ENCODE data around the gene HOXD10. TPM values are rescaled to one million over a fixed set of nuclear protein-coding genes. Genes with fewer than 3 reads are reported as not detected.

HOXD10 gene
- total and polyA plus RNA-seq, 9 of the 15 experiments (the other 6 are each of a cell fraction or from before 2014, with no cell fraction given): not detected

DNA sequence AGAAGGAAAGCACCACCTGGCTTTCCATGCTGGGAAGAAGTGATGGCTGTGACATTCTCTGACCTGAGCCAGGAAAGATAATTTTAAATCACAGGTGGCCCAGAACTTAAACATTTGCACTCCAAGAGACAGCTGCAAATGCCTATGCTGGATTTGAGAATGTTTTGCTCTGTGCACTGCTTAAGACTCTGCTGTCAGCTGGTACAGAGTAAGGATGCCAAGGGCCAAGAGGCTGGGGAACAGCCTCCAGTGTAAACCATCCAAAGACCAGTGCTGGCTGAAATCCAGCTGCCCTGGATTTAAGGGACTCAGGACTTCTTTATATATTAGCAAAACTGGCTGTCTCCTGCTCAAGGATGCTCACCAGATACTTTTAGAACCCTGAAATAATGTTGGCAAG lies 16.8 kb downstream of the HOXD10 start:
- 0 out of 2 replicates have a peak, but pooled peaks cover 2% of the 10 kb centered on the region for H4K20me1 ChIP-seq (replicated peaks; ENCODE audit: control insufficient read depth, insufficient read depth, low read length)
- no peak overlapping the region for H2AFZ ChIP-seq (ENCODE audit: low read depth, low read length)
- no peaks in the 10 kb centered on the region for H3K9me1 ChIP-seq (ENCODE audit: control insufficient read depth, insufficient read depth, low read length)
- ChIA-PET CTCF (ENCODE audit: low intra/inter-chr PET ratio) (no interaction called here), POLR2A (interaction anchor here (0.6 to 2.3 kb wide), 5 partner anchors 7 to 1573 kb away, joined by 3 to 5 read pairs (median 3); no protein-coding TSS in a partner anchor)
- no TSS peak for BruUV-seq (replicated peaks)
- ATAC-seq (no peak), FAIRE-seq (no peak), DNase-seq (ENCODE audit: extremely low read depth in 1 of 4, low spot score in 3 of 4) (no peak)
- H3K27ac ChIP-seq (ENCODE audit: extremely low read depth, low read depth, low read length): no peak overlapping the region
- no peaks in the 10 kb centered on the region for H3K79me2 ChIP-seq (ENCODE audit: control insufficient read depth, insufficient read depth, low read length)
- intact Hi-C loops (cut with micrococcal nuclease) (no loop called here), in situ Hi-C loops (cut with MboI) (loop anchor here (25.0 kb wide), 2 partner anchors 679 to 1629 kb away; no protein-coding TSS in a partner anchor)
- H3K27me3 ChIP-seq (ENCODE audit: control insufficient read depth in 2 of 2, insufficient read depth in 2 of 2, low read length in 2 of 2): peaks cover 48 to 72% of the 10 kb centered on the region in 2 experiments
- H3K36me3 ChIP-seq (ENCODE audit: control insufficient read depth, insufficient read depth, low read length): no peaks in the 10 kb centered on the region
- H3K4me1 ChIP-seq (replicated peaks in 1 of 2; ENCODE audit: control insufficient read depth in 2 of 2, insufficient read depth in 2 of 2, low read length in 2 of 2): peaks cover 0 to 27% of the 10 kb centered on the region in 2 experiments; a peak in 2 of 5 replicates
- no peak overlapping the region for H3K4me2 ChIP-seq (ENCODE audit: insufficient read depth, low read length)
- no peak overlapping the region for H3K4me3 ChIP-seq
- no peaks in the 10 kb centered on the region for H3K9me3 ChIP-seq (replicated peaks; ENCODE audit: control insufficient read depth, insufficient read depth, low read depth, low read length)
- TF ChIP-seq ZNF79 (CRISPR knock-in tag; IDR thresholded peaks at IDR 0.05; ENCODE audit: low read depth): no peak
- no peak for TF ChIP-seq ATF7 (IDR thresholded peaks at IDR 0.05)
- TF ChIP-seq NCOA4 (IDR thresholded peaks at IDR 0.05; ENCODE audit: partially characterized antibody): no peak
- no peak overlapping the region for H3K9ac ChIP-seq (ENCODE audit: insufficient read depth in 1 of 2, low read depth in 2 of 2, low read length in 2 of 2)

GRCh38 chr2:176134035-176134434 lies 17.5 kb downstream of the HOXD10 start:
- Histone ChIP-seq H3K4me3 (no peak overlapping the region), H3K79me2 (ENCODE audit: control insufficient read depth, insufficient read depth, low read length) (no peaks in the 10 kb centered on the region), H3K4me2 (ENCODE audit: insufficient read depth, low read length) (no peak overlapping the region), H3K27ac (ENCODE audit: extremely low read depth, low read depth, low read length) (no peak overlapping the region), H2AFZ (ENCODE audit: low read depth, low read length) (no peak overlapping the region), H3K9me1 (ENCODE audit: control insufficient read depth, insufficient read depth, low read length) (no peaks in the 10 kb centered on the region), H3K27me3 (ENCODE audit: control insufficient read depth in 2 of 2, insufficient read depth in 2 of 2, low read length in 2 of 2) (peaks cover 47 to 72% of the 10 kb centered on the region in 2 experiments), H3K9me3 (replicated peaks; ENCODE audit: control insufficient read depth, insufficient read depth, low read depth, low read length) (no peaks in the 10 kb centered on the region), H4K20me1 (replicated peaks; ENCODE audit: control insufficient read depth, insufficient read depth, low read length) (0 out of 2 replicates have a peak, but pooled peaks cover 2% of the 10 kb centered on the region), H3K9ac (ENCODE audit: insufficient read depth in 1 of 2, low read depth in 2 of 2, low read length in 2 of 2) (no peak overlapping the region), H3K4me1 (replicated peaks in 1 of 2; ENCODE audit: control insufficient read depth in 2 of 2, insufficient read depth in 2 of 2, low read length in 2 of 2) (peaks cover 0 to 23% of the 10 kb centered on the region in 2 experiments; a peak in 2 of 5 replicates), H3K36me3 (ENCODE audit: control insufficient read depth, insufficient read depth, low read length) (no peaks in the 10 kb centered on the region)
- CTCF ChIA-PET (ENCODE audit: low intra/inter-chr PET ratio): interaction anchor here (0.6 kb wide), 1 partner anchor 895 kb away, joined by 3 read pairs; no protein-coding TSS in a partner anchor
- in situ Hi-C loops (cut with MboI) (loop anchor here (25.0 kb wide), 2 partner anchors 678 to 1628 kb away; no protein-coding TSS in a partner anchor), intact Hi-C loops (cut with micrococcal nuclease) (no loop called here)
- DNase-seq (ENCODE audit: extremely low read depth in 1 of 4, low spot score in 3 of 4) (no peak), FAIRE-seq (peak; percentile 26), ATAC-seq (no peak)
- POLR2A ChIA-PET: interaction anchor here (2.3 kb wide), 1 partner anchor 321 kb away, joined by 5 read pairs; no protein-coding TSS in a partner anchor
- no TSS peak for BruUV-seq (replicated peaks)
- WGBS (ENCODE audit: insufficient coverage, low coverage, missing lambda C conversion rate): 0% methylated on average over 4 of the region's 4 CpGs
- TF ChIP-seq CREB3L1 (IDR thresholded peaks at IDR 0.05; ENCODE audit: borderline replicate concordance, low read depth) (no peak), RBM14 (IDR thresholded peaks at IDR 0.05; ENCODE audit: borderline replicate concordance, insufficient read depth, low read depth, low read length) (no peak), NR2C2 (CRISPR knock-in tag; IDR thresholded peaks at IDR 0.05) (no peak), NR2C2 (tag; IDR thresholded peaks at IDR 0.05) (no peak), MTF1 (CRISPR knock-in tag; IDR thresholded peaks at IDR 0.05; ENCODE audit: borderline replicate concordance) (no peak), RFX1 (IDR thresholded peaks at IDR 0.05) (no peak), FOXA1 (IDR thresholded peaks at IDR 0.05; ENCODE audit: borderline replicate concordance) (no peak), RBM25 (IDR thresholded peaks at IDR 0.05; ENCODE audit: low read depth, low read length, severe bottlenecking) (no peak), ID3 (CRISPR knock-in tag; IDR thresholded peaks at IDR 0.05) (no peak), ID3 (tag; IDR thresholded peaks at IDR 0.05) (no peak)
- TF ChIP-seq, protein P1, sequence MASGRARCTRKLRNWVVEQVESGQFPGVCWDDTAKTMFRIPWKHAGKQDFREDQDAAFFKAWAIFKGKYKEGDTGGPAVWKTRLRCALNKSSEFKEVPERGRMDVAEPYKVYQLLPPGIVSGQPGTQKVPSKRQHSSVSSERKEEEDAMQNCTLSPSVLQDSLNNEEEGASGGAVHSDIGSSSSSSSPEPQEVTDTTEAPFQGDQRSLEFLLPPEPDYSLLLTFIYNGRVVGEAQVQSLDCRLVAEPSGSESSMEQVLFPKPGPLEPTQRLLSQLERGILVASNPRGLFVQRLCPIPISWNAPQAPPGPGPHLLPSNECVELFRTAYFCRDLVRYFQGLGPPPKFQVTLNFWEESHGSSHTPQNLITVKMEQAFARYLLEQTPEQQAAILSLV (tag; IDR thresholded peaks at IDR 0.05): no peak
